Embryonic facial prominence (tissue), 1 donor: ENCODE measurements around the gene ATP9B.

ENCODE experiments used
- DNase-seq: peaks from one replicate; pipeline ENCODE4 v3.0.0-alpha.2; 2016; ENCODE audit errors: extremely low spot score

The ATP9B gene

GRCh38 chr18:79405781-79406575, 336.8 kb downstream of the ATP9B start:
- no peak for DNase-seq

GRCh38 chr18:79406708-79407107, 337.5 kb downstream of the ATP9B start:
- no peak for DNase-seq

- no peak for DNase-seq
These were observed 340.1 kb downstream of the ATP9B start for GRCh38 chr18:79409313-79409712.

- DNase-seq, result no peak
These were observed 341.0 kb downstream of the ATP9B start for GRCh38 chr18:79410171-79410641.

GRCh38 chr18:79410731-79411613, 341.8 kb downstream of the ATP9B start:
- DNase-seq, result no peak

GRCh38 chr18:79411614-79412526, 342.7 kb downstream of the ATP9B start:
- DNase-seq, result no peak

- DNase-seq, result no peak
These were observed 343.8 kb downstream of the ATP9B start for GRCh38 chr18:79413025-79413424.

GRCh38 chr18:79413426-79413825, 344.2 kb downstream of the ATP9B start:
- no peak for DNase-seq

GRCh38 chr18:79413901-79414300, 344.7 kb downstream of the ATP9B start:
- no peak for DNase-seq

- DNase-seq, result no peak
These were observed 347.0 kb downstream of the ATP9B start for GRCh38 chr18:79416022-79416676.

GRCh38 chr18:79416677-79417052, 347.5 kb downstream of the ATP9B start:
- no peak for DNase-seq

- no peak for DNase-seq
These were observed 349.0 kb downstream of the ATP9B start for GRCh38 chr18:79418236-79418635.

- DNase-seq, result no peak
These were observed 349.4 kb downstream of the ATP9B start for GRCh38 chr18:79418642-79419041.

GRCh38 chr18:79420033-79420745, 351.0 kb downstream of the ATP9B start:
- no peak for DNase-seq

GRCh38 chr18:79421275-79421857, 352.2 kb downstream of the ATP9B start:
- DNase-seq, result no peak

GRCh38 chr18:79422022-79422782, 353.0 kb downstream of the ATP9B start:
- no peak for DNase-seq

- no peak for DNase-seq
These were observed 353.6 kb downstream of the ATP9B start for GRCh38 chr18:79422783-79423165.

GRCh38 chr18:79423211-79424007, 354.2 kb downstream of the ATP9B start:
- DNase-seq, result no peak
